ENCODE data around the gene TBC1D2B. TPM values are rescaled to one million over a fixed set of nuclear protein-coding genes. Genes with fewer than 3 reads are reported as not detected.
"Not testable (repeated sequence)": the region's sequence is repeated elsewhere in the genome, so short reads cannot be mapped to it uniquely, and the experiment has no call there.

Gene TBC1D2B
- total and polyA plus RNA-seq, 2 of the 4 experiments (the other 2 are of a cell fraction) = 17.7 to 28.3 TPM

GRCh38 chr15:77971875-77972274 is 105.6 kb downstream of the TBC1D2B start:
- H3K4ac ChIP-seq (ENCODE audit: low read depth, low read length); H4K5ac ChIP-seq (ENCODE audit: low read depth, low read length); CTCF ChIA-PET; H2AK9ac ChIP-seq (replicated peaks; ENCODE audit: low read depth, low read length, poor library complexity); H3K79me1 ChIP-seq (ENCODE audit: low read depth in 1 of 2, low read length in 2 of 2); H3K4me2 ChIP-seq (ENCODE audit: low read depth, low read length); DNase-seq; H3K9me3 ChIP-seq (ENCODE audit: control insufficient read depth, insufficient read depth, low read length); H2BK5ac ChIP-seq (ENCODE audit: low read depth, low read length, poor library complexity, severe bottlenecking); H3K4me3 ChIP-seq (ENCODE audit: insufficient read depth, low read depth, low read length); H3K14ac ChIP-seq (replicated peaks; ENCODE audit: low read depth, low read length); H4K91ac ChIP-seq (ENCODE audit: insufficient read depth, low read depth, low read length); H4K8ac ChIP-seq (ENCODE audit: low read depth in 2 of 2, low read length in 2 of 2); H3K9me1 ChIP-seq (ENCODE audit: insufficient read depth, low read length); H2BK20ac ChIP-seq (ENCODE audit: low read depth, low read length); H3K36me3 ChIP-seq (ENCODE audit: control insufficient read depth, insufficient read depth, low read length); H3K27ac ChIP-seq (ENCODE audit: insufficient read depth, low read length); H3K23ac ChIP-seq (ENCODE audit: low read depth, low read length); POLR2A ChIA-PET (ENCODE audit: unreplicated experiment); H4K20me1 ChIP-seq (ENCODE audit: insufficient read depth, low read length); ATAC-seq (ENCODE audit: low read depth); H2AK5ac ChIP-seq (ENCODE audit: low read depth, low read length); BruUV-seq (replicated peaks); H2BK15ac ChIP-seq (ENCODE audit: low read depth, low read length); H3K56ac ChIP-seq (ENCODE audit: extremely low read depth, insufficient read depth, low read length); intact Hi-C loops (cut with micrococcal nuclease); H3K27me3 ChIP-seq (ENCODE audit: control insufficient read depth, insufficient read depth, low read length); H2AFZ ChIP-seq (replicated peaks; ENCODE audit: low read length, poor library complexity); H2BK120ac ChIP-seq (ENCODE audit: low read depth, low read length); dilution Hi-C loops (cut with HindIII; ENCODE audit: low sequenced_read_pairs, unreplicated experiment); H3K9ac ChIP-seq (ENCODE audit: low read depth, low read length); H3K18ac ChIP-seq (ENCODE audit: low read depth, low read length): not testable (repeated sequence)
- H3K4me1 ChIP-seq (ENCODE audit: control insufficient read depth, insufficient read depth, low read length) = peaks cover 13% of the 10 kb centered on the region
- in situ Hi-C loops (cut with MboI; ENCODE audit: low sequenced_read_pairs) = loop anchor here (25.0 kb wide), 1 partner anchor 465 kb away; the partner anchor contains the start of gene IREB2
- no CpG with 5 or more reads among the region's 7 CpGs for WGBS, 2 experiments (ENCODE audit: extremely low coverage in 2 of 2, insufficient read length in 1 of 2)

GRCh38 chr15:77970813-77971360 is 106.6 kb downstream of the TBC1D2B start:
- DNase-seq; BruUV-seq (replicated peaks); H3K4me2 ChIP-seq (ENCODE audit: low read depth, low read length); H3K4me3 ChIP-seq (ENCODE audit: insufficient read depth, low read depth, low read length); H3K9ac ChIP-seq (ENCODE audit: low read depth, low read length); H4K8ac ChIP-seq (ENCODE audit: low read depth in 2 of 2, low read length in 2 of 2); H2AK5ac ChIP-seq (ENCODE audit: low read depth, low read length); POLR2A ChIA-PET (ENCODE audit: unreplicated experiment); H3K56ac ChIP-seq (ENCODE audit: extremely low read depth, insufficient read depth, low read length); H2AK9ac ChIP-seq (replicated peaks; ENCODE audit: low read depth, low read length, poor library complexity); H3K9me3 ChIP-seq (ENCODE audit: control insufficient read depth, insufficient read depth, low read length); H3K18ac ChIP-seq (ENCODE audit: low read depth, low read length); H2BK15ac ChIP-seq (ENCODE audit: low read depth, low read length); H2BK20ac ChIP-seq (ENCODE audit: low read depth, low read length); intact Hi-C loops (cut with micrococcal nuclease); dilution Hi-C loops (cut with HindIII; ENCODE audit: low sequenced_read_pairs, unreplicated experiment); H2BK5ac ChIP-seq (ENCODE audit: low read depth, low read length, poor library complexity, severe bottlenecking); CTCF ChIA-PET; H2AFZ ChIP-seq (replicated peaks; ENCODE audit: low read length, poor library complexity); H4K20me1 ChIP-seq (ENCODE audit: insufficient read depth, low read length); H4K5ac ChIP-seq (ENCODE audit: low read depth, low read length); H2BK120ac ChIP-seq (ENCODE audit: low read depth, low read length); H3K27me3 ChIP-seq (ENCODE audit: control insufficient read depth, insufficient read depth, low read length); H3K9me1 ChIP-seq (ENCODE audit: insufficient read depth, low read length); H3K23ac ChIP-seq (ENCODE audit: low read depth, low read length); H3K36me3 ChIP-seq (ENCODE audit: control insufficient read depth, insufficient read depth, low read length); H3K79me1 ChIP-seq (ENCODE audit: low read depth in 1 of 2, low read length in 2 of 2); ATAC-seq (ENCODE audit: low read depth); H3K14ac ChIP-seq (replicated peaks; ENCODE audit: low read depth, low read length); H3K27ac ChIP-seq (ENCODE audit: insufficient read depth, low read length); H4K91ac ChIP-seq (ENCODE audit: insufficient read depth, low read depth, low read length); H3K4ac ChIP-seq (ENCODE audit: low read depth, low read length): not testable (repeated sequence)
- peaks cover 13% of the 10 kb centered on the region for H3K4me1 ChIP-seq (ENCODE audit: control insufficient read depth, insufficient read depth, low read length)
- in situ Hi-C loops (cut with MboI; ENCODE audit: low sequenced_read_pairs) = loop anchor here (25.0 kb wide), 1 partner anchor 466 kb away; the partner anchor contains the start of gene IREB2
- 83% methylated on average over 1 of the region's 4 CpGs; no CpG with 5 or more reads in 1 of the 2 experiments for WGBS, 2 experiments (ENCODE audit: extremely low coverage in 2 of 2, insufficient read length in 1 of 2)

Data from IMR-90 (cell line).